Coronary artery (tissue), 2 donors: ENCODE data around the gene LOXL4.

Experiments
- DNase-seq: peaks from one replicate; pipeline ENCODE4 v3.0.0-alpha.2; 2017; ENCODE audit warnings: low spot score
- H3K27ac ChIP-seq, 2 donors: fragments of 200-600 bp; sonication (generic); one replicate each; pipeline ENCODE4 v1.5.1; 2016 to 2019
- H3K4me3 ChIP-seq: fragments of 200-600 bp; sonication (generic); 2 replicates; pipeline ENCODE4 v1.5.1; 2016; ENCODE audit warnings: mild to moderate bottlenecking, moderate library complexity
- CTCF ChIP-seq: fragments of 200-600 bp; sonication (generic); IDR thresholded peaks from one replicate; pipeline ENCODE4 v1.5.1; 2019; ENCODE audit warnings: antibody characterized with exemption

The LOXL4 gene

GRCh38 chr10:98246911-98247805 lies 20.8 kb downstream of the LOXL4 start:
- DNase-seq: no peak
- no peak for TF ChIP-seq CTCF
- no peak overlapping the region for H3K27ac ChIP-seq
- no peak overlapping the region for H3K4me3 ChIP-seq

GRCh38 chr10:98244586-98244985 lies 23.4 kb downstream of the LOXL4 start:
- Histone ChIP-seq H3K4me3 (no peak overlapping the region), H3K27ac (no peak overlapping the region)
- DNase-seq: no peak
- TF ChIP-seq CTCF: no peak

GRCh38 chr10:98244141-98244540 lies 23.9 kb downstream of the LOXL4 start:
- Histone ChIP-seq H3K4me3 (no peak overlapping the region), H3K27ac (no peak overlapping the region)
- no peak for DNase-seq
- no peak for TF ChIP-seq CTCF

- no peak overlapping the region for H3K4me3 ChIP-seq
- peak; percentile 35 for TF ChIP-seq CTCF
- H3K27ac ChIP-seq: no peak overlapping the region
- DNase-seq: no peak
Measured at GRCh38 chr10:98242823-98243222, 25.2 kb downstream of the LOXL4 start.

GRCh38 chr10:98240524-98240923 lies 27.5 kb downstream of the LOXL4 start:
- Histone ChIP-seq H3K27ac (no peak overlapping the region), H3K4me3 (no peak overlapping the region)
- DNase-seq: no peak
- TF ChIP-seq CTCF: no peak

GRCh38 chr10:98238391-98238790 lies 29.6 kb downstream of the LOXL4 start:
- TF ChIP-seq CTCF: no peak
- Histone ChIP-seq H3K27ac (no peak overlapping the region), H3K4me3 (no peak overlapping the region)
- no peak for DNase-seq

- DNase-seq: no peak
- Histone ChIP-seq H3K27ac (no peak overlapping the region), H3K4me3 (no peak overlapping the region)
- no peak for TF ChIP-seq CTCF
Measured at GRCh38 chr10:98236862-98237261, 31.1 kb downstream of the LOXL4 start.
